VCaP (cell line): ENCODE measurements around the gene ILDR1.

ENCODE experiments used
- H3K27ac ChIP-seq: fragments of 450-650 bp; 2 replicates; pipeline ENCODE4 v1.5.1; 2017
- CTCF ChIP-seq: fragments of 450-650 bp; conservative IDR thresholded peaks from 2 replicates; pipeline ENCODE4 v1.5.1; 2017; ENCODE audit warnings: mild to moderate bottlenecking, moderate library complexity

The ILDR1 gene

DNA sequence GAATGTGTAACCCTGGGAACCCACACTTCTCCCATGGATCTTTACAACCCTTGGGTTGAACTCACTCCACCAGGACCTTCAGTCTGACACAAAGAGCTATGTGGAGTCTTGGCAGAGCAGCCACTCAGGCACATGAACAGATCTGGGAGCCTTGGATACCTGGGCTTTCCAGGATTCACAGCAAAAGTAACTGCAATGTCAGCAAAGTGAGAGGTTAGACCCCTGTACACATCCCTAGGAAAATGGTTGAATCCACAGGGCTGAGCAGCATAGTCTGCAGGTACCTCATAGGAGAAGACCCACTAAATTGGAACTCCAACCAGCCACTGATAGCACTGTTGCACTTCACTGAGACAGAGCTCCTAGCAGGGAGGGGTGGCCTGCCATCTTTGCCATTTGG is 59.6 kb downstream of the ILDR1 start:
- TF ChIP-seq CTCF: no peak
- H3K27ac ChIP-seq: no peak overlapping the region

- no peak overlapping the region for H3K27ac ChIP-seq
- no peak for TF ChIP-seq CTCF
These were observed 60.8 kb downstream of the ILDR1 start for GRCh38 chr3:121961283-121961682.

DNA sequence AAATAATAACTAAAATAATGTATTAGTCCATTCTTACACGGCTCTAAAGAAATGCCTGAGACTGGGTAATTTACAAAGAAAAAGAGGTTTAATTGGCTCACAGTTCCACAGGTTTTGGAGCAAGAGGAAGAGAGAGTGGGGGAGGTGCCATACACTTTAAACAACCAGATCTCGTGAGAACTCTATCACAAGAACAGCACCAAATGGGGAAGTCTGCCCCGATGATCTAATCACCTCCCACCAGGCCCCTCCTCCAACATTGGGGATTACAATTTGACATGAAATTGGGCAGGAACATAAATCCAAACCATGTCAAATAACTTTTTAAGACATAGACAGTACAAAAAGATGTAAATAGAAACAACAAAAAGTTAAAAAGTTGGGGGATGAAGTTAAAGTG is 63.2 kb downstream of the ILDR1 start:
- no peak for TF ChIP-seq CTCF

GRCh38 chr3:121957674-121958415 is 64.2 kb downstream of the ILDR1 start:
- no peak overlapping the region for H3K27ac ChIP-seq
- TF ChIP-seq CTCF: no peak

More for the DNA sequence above, 63.2 kb downstream of the ILDR1 start:
- H3K27ac ChIP-seq: no peak overlapping the region

GRCh38 chr3:121956363-121956762 is 65.7 kb downstream of the ILDR1 start:
- TF ChIP-seq CTCF: no peak
- no peak overlapping the region for H3K27ac ChIP-seq

GRCh38 chr3:121951291-121951919 is 70.6 kb downstream of the ILDR1 start:
- no peak for TF ChIP-seq CTCF
- no peak overlapping the region for H3K27ac ChIP-seq

DNA sequence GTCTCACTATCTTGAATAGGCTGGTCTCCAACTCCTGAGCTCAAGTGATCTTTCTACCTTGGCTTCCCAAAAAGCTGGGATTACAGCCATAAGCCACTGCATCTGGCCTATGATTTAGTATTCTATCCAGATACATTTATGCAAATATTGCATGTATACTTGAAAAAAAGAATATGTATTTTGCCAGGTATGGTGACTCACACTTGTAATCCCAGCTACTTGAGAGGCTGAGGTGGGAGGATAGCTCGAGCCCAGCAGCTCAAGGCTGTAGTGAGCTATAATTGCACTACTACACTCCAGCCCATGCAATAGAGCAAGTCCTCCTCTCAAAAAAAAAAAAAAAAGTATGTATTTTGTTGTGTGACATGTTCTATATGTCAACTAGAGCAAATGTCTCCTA is 73.4 kb downstream of the ILDR1 start:
- H3K27ac ChIP-seq: no peak overlapping the region
- TF ChIP-seq CTCF: no peak
